HCEC 1CT (cell line): ENCODE data around the gene TMEM54.

Source experiments
- DNase-seq: peaks from one replicate; pipeline ENCODE4 v3.0.0-alpha.2; 2017

Gene TMEM54, protein sequence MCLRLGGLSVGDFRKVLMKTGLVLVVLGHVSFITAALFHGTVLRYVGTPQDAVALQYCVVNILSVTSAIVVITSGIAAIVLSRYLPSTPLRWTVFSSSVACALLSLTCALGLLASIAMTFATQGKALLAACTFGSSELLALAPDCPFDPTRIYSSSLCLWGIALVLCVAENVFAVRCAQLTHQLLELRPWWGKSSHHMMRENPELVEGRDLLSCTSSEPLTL

DNA sequence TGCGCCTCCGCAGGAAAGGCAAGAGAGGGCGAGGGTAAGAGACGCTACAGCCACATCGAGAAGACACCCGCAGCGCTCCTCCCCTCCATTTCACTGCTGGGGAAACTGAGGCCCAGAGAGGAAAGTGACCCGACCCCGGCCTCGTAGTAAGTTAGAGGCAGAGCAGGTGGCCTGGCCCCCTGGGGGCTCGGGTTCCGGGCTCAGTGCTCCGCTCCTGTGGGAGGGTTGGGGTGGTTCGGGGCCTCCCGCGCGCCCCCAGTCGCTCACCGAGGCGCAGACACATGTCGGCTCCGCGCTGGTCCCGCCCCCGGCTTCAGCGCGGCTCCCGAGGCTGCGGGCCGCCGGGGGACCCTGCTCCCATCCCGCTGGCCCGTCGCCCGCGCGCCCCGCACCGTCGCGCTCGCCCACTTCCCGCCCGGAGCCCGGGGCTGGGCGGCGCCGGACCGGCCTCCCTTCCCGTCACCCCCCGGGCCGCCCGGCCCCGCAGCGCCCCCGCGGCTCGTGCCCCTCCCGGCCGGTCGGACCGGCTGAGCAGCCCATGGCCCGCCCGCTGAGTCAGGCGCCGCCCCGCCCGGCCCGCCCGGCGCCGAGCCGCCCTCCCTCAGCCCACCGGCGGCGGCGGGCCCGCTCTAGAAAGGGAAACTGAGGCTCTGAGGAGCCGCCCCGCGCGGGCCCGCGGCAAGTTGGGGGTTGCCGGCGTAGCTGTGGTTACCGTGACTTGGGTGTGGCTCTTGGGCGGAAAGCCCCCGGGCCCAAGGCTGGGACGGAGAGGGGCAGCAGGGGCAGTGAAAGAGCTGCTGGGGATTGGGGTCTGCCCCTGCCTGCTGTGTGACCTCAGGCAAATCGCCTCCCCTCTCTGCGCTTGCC, at the start of gene TMEM54:
Gene TMEM54, minus strand, starts transcription at position 434 of the 867 bp plus-strand sequence. Its CDS starts 151 bp downstream, at position 283.
- DNase-seq, result peak; percentile 27

DNA sequence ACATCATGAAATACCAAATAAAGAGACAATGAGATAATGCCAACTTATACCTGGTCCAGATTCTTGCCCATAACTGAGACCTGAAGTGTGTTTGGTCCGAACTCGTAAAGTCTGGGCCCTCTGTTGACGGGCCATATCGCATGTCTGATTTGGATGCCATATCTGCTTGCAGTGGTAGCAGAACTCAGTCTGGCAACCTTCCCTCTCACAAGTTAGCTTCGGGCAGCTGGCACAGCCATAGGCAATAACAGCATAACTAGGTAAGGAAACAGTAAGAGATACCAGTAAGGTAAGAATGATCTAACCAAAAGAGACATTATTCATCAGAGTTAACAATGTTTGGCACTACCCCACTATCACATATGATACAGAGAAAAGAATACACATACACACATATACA, 48.3 kb upstream of the TMEM54 start:
- no peak for DNase-seq

DNA sequence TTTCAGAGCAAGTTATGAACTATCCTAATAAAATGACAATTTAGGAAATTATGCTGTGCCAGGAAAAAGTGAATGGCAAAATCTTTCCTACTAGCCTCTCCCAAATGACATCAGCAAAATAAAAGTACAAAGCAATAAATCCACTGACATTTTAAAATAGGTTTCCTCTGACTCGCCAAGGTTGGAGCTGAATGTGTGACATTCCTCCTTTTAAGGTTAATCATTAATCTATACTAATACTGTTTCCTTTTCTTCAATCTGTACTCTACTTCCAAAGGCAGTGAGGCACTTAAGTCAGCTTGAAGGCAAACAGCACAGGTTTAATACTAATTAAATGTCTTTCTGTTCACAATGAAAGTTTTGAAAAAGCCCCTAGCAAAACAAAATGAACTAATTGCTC, 47.7 kb upstream of the TMEM54 start:
- no peak for DNase-seq

DNA sequence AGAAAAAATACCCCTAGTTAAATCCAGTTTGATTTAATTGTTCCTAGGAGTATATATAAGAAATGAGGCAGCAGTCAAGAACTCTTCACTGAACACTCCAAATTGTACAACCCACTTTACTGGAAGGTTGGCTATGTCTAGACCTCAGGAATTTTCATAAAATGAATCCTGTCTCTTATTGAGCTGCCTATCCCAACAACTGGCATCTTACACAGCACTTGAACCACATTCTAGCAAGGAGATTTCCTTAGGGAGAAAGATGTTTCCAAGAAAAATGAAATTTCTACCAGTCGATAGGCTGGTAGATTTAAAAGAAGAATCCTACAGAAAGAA, 47.2 kb upstream of the TMEM54 start:
- no peak for DNase-seq

DNA sequence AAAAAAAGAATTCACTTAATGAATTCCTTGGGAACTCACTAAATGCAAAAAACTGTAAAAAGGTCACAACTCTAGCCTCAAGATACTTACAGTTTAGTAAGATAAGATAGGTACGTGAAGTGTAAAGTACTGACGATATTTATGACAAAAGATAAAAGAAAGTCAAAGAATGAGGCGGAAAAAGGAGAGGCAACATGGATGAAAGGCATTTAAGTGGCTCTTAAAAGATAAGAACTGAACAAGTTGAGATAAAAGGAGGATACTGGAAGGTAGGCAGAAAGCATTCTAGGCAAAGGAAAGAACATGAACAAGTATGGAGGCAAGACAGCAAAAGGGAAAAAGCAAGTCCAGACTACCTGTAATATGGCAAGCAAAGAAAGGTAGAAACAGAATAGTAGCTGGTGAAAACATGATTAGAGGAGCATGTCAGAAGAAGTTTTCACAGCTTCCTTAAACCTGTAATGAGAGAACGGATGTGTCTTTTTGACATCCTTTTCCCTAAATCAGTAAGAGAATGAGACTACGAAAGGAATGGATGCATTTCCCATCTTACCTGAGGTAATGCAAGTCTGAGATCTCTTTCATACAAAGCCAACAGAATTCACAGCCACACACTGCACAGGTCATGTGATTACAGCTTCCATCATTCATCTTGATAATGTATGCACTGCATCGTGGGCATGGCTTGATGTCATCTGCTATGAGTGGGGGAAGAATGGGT, 46.6 kb upstream of the TMEM54 start:
- no peak for DNase-seq

DNA sequence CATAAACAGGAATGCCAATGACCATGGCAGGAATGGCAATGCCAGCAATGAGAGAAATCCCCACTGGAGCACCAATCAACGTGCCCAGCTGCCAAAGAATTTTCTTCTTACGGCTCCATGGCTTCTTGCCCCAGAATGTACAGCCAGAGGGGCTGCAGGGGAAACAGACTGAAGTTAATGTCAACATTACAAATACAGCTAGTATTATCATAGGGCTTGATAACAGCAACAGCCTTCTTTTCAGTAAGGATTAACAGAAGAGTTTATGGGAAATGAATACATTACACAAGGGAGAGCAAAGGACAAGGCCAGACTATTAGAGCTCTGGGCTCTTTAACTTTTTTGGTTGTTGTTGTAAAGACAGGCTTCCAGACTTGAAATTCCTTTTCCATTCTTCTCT, 45.2 kb upstream of the TMEM54 start:
- no peak for DNase-seq

DNA sequence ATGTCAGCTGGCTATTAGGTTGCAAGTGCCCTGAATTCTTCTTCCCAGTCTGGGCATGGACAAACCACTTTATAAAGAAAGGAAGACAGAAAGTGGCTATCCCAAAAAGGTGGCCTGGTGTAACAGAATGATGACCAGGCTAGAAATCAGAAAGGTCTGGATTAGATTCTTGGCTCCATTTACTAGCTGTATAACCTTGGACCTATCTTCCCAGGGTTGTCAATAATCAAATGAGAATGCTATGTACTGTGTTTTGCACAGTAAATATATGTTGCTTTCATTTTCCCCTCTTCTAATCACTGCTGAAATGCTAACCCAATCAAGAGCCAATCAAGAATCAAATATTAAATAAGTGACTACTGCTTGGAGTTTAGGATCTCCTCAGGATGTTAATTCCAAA, 43.0 kb upstream of the TMEM54 start:
- no peak for DNase-seq

DNA sequence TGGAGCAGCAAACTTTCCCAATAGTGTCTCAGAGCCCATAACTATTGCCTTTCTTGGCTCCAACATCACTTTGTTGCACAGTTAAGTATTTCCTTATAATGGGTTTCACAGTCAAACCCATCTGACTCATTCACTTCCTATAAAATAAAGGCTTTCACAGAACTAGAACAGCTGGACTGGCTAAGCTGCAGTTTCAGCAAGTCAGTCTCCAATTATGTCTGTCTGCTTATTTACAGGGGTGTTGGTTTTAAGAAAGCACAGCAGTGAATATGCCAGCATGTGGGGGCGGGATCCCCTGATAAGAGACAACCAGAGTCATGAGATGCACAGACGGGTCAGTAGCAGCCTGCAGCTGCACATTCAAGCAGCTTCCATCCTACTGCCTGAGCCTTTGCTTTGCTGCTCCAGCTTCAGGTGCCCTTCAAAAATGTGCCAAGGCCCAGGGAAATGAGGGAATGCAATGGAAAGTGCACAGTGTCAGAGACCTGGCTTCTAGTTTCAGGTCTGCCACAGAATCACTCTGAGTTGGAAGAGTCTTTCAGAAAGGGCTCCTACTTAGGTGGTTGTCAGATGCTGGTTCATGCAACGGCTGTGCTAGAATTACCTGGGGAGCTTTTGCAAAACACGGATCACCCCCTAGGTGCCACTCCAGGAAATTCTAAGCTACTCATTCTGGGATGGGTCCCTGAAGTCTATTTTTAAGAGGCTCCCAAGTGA, 38.6 kb upstream of the TMEM54 start:
- peak; percentile 90 for DNase-seq

DNA sequence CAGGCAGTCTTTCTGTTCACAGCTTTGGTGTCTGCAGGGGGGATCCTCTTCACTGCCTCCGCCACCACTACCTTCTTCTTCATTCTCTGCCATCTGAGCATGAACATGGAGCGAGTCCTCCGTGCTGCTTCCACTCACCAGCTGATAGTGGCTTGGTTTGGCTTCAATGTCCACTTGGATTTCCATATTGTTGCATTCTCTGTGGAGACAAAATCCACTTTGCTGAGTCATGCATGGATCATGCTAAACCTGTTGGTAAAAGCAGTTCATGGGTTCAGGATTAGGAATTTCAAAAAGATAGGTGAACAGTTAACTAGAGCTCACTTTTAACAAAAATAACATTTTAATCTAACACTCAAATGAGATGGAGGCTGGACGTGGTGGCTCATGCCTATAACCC, 35.9 kb upstream of the TMEM54 start:
- no peak for DNase-seq

DNA sequence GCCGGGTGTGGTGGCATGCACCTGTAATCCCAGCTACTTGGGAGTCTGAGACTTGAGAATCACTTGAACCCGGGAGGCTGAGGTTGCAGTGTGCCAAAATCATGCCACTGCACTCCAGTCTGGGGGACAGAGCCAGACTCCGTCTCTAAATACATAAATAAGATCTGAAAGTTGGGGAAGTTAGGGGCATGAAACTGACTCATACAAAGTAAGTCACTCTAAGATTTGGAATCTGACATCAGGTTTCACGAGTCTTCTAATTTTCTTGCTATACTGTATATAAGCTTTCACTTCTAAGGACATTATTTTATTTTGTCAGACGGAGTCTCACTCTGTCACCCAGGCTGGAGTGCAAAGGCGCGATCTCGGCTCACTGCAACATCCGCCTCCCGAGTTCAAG, 33.3 kb upstream of the TMEM54 start:
- no peak for DNase-seq

DNA sequence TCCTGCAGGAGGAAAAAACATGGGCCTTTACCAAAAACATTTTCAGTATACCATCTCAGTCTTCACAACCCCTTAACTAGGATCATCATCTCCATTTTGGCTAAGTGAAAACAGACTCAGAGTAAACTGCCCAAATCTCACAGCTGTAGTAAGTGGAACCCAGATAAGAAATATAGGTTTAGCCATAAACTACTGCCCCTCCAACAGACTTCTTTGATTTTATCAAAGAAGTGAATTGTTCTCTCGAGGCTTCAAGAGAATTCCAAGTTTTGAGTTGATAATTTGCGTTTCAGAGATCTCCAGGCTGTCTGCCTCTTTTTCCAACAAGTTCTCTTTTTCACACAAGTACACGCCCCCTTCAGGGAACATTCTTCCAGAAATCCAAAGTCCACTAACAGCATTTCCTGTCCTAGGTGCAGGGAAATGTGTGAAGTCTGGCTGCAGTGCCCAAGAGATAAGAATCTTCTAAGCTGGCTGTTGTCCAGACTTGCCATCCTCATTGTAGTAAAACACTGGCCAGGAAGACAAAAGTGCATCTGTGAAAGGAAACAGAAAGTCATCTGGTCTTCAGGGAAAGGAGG, 32.6 kb upstream of the TMEM54 start:
- DNase-seq, result no peak

DNA sequence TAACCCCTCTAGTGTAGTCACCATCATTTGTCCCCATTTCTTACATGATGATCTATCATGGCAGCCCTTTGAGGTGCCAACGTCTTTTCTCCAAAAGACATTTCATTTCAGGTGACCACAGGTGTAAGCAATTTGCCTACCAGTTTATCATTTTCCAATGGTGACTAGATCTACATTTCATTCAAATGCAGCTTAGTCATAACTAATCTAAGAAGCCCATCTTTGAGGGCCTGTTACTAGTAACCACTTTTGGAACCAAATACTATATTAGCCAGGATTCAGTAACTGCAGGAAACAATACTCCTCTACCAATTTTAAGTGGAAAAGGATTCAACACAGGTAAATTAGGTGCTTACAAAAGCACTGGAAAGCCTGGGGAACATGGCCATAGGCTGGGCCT, 30.6 kb upstream of the TMEM54 start:
- no peak for DNase-seq

DNA sequence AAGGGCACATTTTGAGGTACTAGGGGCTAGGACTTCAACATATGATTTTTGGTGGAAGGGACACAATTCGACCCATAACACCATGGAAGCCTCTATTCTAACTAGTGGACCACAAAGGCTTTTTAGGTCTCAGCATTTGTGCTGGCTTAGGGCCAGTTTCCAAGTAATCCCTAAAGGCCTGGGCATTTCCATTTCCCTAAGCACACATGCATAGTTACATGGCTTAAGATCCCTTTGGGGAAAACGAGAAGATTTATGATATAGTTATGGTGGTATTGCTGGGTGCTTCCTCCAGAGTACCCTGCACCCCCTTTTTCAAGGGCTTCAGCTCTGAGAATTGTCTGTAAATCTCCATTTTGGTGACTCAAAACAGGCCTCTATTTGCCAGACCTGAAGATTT, 28.2 kb upstream of the TMEM54 start:
- no peak for DNase-seq

DNA sequence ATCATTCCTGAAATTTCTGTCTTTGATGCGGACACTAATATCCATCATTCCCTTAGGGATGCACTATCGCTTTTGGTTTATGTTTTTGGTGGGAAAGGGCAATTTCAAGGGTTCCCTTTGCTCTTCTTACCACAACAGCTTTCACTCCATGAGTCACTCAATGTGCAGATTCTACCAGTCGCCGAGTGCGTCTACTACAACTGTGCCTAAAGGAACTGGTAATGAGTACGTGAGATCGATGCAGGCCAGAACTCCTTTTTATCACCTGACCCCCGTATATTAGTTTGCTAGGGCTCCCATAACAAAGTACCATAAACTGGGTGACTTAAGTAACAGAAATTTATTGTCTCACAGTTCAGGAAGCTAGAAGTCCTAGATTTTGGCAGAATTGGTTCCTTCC, 27.5 kb upstream of the TMEM54 start:
- no peak for DNase-seq

DNA sequence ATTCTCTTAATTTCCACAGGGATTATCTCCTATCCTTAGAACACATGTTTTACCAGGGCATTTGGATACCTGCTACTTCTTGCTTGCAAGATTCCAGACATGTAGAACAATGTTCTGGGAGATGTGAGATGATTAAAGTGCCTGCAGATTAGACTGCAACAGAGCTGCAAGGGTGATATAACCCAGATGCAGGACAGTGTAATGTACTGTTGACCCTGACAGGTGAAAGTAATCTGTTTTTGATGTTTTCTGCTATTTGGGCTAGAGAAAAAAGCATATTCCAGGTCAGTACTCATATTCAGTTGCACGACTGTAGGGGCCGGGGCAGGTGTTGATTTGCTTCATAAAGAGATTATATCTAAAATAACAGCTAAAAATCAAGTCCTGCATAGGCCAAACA, 27.1 kb upstream of the TMEM54 start:
- no peak for DNase-seq

DNA sequence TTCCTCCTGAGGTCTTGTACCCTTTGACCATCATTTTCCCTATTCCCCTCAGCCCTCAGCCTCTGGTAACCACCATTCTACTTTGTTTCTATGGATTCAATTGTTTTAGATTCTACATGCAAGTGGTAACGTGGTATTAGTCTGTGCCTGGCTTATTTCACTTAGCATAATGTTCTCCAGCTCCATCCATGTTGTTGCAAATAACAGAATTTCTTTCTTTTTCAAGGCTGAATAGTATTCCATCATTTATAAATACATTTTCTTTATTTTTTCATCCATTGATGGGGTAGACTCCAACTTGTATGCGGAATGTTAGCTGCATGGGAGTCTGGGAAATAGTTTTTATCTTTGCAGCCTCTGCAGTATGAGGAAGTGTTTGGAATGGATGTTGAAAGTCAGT, 26.3 kb upstream of the TMEM54 start:
- no peak for DNase-seq

DNA sequence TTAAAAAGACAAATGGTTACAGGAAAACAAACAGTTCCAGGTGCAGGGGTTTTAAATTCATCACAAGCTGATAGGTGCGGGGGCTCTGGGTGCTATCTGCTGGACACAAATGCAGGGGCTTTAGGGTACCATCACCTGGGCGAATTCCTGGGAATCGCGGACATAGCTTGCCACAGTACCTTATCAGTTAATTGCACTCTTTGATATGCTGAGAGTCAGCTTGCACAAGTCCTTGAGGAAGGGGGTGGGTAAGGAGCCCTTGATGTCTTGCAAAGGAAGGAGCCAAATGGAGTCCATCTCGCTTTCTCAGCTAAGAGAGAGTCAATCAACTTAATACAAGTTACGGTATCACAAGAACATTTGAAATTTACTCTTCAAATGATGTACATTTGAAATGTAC, 25.4 kb upstream of the TMEM54 start:
- DNase-seq, result no peak

DNA sequence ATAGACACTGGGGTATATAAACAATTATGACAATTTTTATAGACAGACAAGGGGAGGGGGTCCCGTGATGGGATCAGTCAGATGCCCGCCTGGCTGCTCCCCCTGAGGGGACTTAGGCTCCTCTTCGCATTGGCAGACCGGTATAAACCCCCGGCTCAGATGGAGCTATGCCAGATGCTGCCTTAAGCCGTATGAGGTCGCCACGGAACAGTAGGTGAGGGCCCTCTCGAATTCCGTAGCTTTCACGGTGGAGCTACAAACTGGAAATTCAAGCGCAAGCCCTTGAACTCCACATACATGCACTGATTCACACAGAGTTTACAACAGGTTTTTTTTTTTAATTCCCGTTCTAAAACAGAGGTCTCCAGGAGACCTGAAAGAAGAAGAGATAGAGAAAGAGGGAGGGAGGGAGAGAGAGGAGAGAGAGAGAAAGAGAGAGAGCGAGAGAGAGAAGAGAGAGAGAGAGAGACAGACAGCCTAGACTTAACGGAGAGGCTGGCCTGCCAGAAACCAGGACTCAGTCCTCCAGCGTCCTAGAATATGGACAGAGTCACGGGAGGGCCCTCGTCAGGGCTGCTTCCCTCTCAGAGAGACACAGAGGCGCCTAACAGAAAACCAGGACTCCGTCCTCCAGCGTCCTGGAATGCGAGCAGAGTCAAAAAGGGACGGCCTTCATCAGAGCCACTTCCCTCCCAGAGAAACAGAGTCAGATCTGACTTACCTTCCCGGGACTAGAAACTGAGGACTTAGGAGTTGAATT, 24.4 kb upstream of the TMEM54 start:
- no peak for DNase-seq

DNA sequence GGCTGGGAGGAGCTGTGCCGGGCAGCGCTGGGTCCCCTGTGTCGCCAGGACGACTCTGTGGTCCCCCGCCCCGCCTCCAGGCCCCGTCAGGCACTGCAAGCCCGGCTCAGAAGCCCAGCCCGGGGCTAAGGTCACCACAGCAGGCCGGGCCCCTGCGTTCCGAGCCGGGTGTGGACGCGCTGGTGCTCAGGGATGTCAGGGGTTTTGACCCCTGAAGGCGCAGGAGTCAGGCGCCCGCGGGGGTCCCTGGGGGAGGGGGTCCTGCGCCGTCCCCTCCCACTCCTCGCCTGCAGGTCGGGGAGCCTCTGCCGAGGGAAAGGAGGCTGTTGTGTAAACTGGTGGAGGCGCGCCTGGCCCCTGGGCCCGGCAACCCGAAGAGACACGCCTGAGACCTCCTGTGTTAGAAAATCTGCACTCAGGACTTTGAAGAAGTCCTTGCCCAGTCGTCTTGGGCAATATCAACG, 23.7 kb upstream of the TMEM54 start:
- no peak for DNase-seq

DNA sequence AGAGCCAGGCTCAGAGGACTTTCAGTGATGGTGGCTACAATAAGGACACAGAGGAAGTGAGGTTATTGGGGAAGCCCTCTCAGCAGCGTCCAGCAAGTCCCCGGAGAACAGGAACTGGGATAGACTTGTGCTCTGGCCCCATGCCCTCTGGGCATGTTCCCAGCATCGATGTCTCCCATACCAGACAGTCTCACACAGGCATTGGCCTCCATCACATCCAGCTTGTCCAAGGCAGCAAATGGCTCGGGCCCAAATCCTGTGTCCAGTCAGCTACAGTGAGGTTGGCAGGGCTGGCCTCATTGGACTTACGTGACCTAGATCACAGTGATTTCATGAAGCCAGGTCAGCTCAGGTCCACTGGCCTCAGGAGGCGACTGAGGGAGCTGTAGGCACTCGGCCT, 19.6 kb upstream of the TMEM54 start:
- DNase-seq, result no peak

DNA sequence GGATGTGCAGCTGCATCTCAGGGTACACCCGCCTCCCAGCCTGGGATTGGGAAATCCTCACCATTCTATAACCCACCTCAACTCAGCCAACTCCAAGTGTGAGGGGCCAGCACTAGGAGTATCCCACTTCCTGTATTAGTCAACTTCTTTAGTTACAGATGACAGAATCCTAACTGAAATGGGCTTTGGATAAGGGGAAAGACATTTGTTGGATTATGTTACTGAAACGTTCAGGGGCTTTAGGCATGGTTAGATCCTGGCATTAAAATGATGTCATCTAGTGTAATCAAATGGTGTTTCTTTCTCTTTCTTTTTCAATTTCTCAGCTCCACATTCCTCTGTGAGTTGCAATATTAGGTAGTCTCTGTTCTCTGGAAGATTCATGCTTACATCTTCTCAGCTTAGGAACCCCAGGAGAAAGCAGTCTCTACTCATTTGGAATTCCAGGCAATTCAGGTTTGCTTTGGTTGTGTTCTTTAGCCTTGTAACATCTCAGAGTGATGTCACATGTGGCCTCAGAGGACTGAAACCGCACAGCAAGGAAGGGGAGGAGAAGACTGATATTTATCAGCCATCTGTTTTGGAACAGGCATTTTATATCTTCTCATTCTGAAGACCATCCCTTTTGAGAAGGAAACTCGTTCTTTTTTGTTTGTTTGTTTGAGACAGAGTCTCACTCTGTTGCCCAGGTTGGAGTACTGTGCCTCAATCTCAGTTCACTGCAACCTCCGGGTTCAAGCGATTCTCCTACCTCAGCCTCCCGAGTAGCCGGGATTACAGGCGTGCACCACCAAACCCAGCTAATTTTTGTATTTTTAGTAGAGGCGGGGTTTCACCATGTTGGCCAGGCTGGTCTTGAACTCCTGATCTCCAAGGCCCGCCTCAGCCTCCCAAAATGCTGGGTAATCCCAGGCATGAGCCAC, 18.9 kb upstream of the TMEM54 start:
- peak; percentile 15 for DNase-seq
